ENCODE data around the gene ACCS.
A peak's percentile ranks its signal among the peaks of the same experiment; 100 is the strongest.

The ACCS gene

DNA sequence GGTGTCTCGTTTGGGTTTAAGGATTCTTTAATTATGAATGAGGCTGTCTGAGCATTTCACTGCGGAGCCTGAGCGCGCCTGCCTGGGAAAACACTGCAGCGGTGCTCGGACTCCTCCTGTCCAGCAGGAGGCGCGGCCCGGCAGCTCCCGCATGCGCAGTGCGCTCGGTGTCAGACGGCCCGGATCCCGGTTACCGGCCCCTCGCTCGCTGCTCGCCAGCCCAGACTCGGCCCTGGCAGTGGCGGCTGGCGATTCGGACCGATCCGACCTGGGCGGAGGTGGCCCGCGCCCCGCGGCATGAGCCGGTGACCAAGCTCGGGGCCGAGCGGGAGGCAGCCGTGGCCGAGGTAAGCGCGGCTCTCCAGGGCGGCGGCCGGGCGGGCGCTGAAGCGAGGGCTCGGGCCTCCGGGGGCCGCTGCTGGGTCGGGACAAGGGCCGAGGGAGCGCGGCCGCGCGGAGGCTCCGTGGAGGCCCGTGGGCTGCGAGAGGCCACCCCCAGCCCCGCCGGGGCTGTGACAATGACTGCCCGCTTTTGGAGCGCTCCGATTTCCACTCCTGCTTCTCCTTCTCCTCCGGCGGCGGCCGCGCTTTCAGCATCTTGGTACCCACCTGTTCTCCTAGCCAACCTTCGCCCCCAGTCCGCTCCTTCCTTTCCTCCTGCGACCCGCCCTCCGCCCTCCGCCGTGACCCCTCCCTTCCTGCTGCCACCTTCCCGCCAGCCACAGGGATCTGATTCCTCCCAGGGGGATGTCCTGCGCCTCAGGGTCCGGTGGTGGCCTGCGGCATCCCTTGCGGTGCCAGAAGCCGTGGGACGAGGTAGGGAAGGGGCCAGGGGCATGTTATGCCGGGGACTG, 29.7 kb downstream of the ACCS start, which contains the start of gene EXT2:
EXT2 (plus strand) TSS at position 173 of the 854 bp plus-strand sequence. CDS start 12,035 bp downstream, outside the sequence.
- Mint-ChIP-seq H3K4me1 (peaks cover 42% of the 10 kb centered on the region), H3K27ac (peak within 1 kb of the TSS; percentile 30 to 85), H3K9me3 (no peaks in the 10 kb centered on the region), H3K27me3 (no peaks in the 10 kb centered on the region), H3K4me3 (peak within 1 kb of the TSS; percentile 85 to 90)
- DNase-seq (peak; percentile 85), ATAC-seq (peak; percentile 92)

DNA sequence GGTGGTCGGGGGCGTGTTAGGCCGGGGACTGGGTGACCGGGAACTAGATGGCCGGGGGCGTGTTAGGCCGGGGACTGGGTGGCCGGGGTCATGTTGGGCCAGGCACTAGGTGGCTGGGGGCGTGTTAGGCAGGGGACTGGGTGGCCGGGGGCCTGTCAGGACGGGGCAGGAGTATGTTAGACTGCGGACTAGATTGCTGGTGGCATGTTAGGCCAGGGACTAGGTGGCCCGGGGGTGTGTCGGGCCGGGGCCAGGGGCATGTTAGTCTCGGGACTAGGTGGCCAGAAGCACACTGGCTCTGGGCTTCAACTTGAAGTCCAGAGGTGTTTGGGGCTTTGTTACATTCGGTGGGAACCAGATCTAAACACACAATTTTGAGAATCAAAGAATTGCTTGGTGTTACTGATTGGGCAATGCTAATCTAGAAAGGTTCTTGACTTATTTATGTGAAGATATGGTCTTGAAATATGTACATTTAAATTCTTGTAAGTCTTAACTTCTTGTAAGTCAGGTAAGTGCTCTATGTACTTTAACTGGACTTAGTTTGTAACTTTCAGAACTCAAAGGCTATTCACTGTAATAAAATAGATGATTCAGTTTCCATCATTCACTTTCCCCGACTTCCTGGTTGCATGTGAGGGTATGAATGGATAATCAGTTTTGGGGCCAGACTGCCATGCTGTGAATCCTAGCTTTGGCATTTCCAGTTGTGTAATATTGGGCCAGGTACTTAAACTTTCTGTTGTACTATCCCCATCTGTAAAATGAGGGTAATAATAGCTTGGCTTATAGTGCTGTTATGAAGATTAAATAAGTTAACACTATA, 30.5 kb downstream of the ACCS start:
- Mint-ChIP-seq H3K27ac (peak overlapping the region in 1 of 2 donors; percentile 23), H3K4me3 (peak overlapping the region; percentile 85 to 90), H3K27me3 (no peaks in the 10 kb centered on the region), H3K9me3 (no peaks in the 10 kb centered on the region), H3K4me1 (peaks cover 47% of the 10 kb centered on the region)
- ATAC-seq (peak; percentile 61), DNase-seq (peak in 1 of 2 donors; percentile 18)

DNA sequence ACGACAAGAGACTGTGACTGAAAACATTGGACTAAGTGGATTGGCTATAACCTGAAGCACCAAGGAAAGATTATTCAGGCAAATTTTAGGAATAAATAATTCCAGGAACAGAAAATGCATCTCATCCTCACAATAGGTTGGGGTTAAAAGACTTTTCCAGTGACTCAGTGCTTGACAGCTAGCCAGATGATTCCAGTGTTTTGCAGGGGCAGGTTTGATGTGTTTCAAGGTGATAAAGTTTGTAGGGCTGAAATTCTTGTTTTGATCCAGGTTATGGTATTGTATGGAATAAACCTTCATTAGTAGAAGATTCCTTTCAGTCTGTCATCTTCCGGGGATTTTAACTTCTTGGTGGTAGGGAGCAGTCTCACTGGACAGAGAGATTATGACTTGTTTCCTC, 31.8 kb downstream of the ACCS start:
- Mint-ChIP-seq H3K27ac (no peak overlapping the region), H3K4me3 (no peak overlapping the region), H3K4me1 (peaks cover 55% of the 10 kb centered on the region), H3K27me3 (no peaks in the 10 kb centered on the region), H3K9me3 (no peaks in the 10 kb centered on the region)
- ATAC-seq: no peak
- no peak for DNase-seq

- Mint-ChIP-seq H3K27ac (no peak overlapping the region), H3K4me1 (peaks cover 47% of the 10 kb centered on the region), H3K27me3 (no peaks in the 10 kb centered on the region), H3K4me3 (no peak overlapping the region), H3K9me3 (no peaks in the 10 kb centered on the region)
- no peak for ATAC-seq
- DNase-seq: no peak
These were observed 35.0 kb downstream of the ACCS start for GRCh38 chr11:44101098-44101497.

GRCh38 chr11:44104481-44105294, 38.6 kb downstream of the ACCS start:
- ATAC-seq (peak; percentile 77), DNase-seq (no peak)
- Mint-ChIP-seq H3K27me3 (no peaks in the 10 kb centered on the region), H3K4me3 (peak overlapping the region in 1 of 2 donors; percentile 15), H3K4me1 (peaks cover 28% of the 10 kb centered on the region), H3K27ac (no peak overlapping the region), H3K9me3 (no peaks in the 10 kb centered on the region)

GRCh38 chr11:44108260-44108659, 42.2 kb downstream of the ACCS start:
- Mint-ChIP-seq H3K27me3 (no peaks in the 10 kb centered on the region), H3K4me1 (peaks cover 21% of the 10 kb centered on the region), H3K4me3 (no peak overlapping the region), H3K27ac (peak overlapping the region in 1 of 2 donors; percentile 79), H3K9me3 (no peaks in the 10 kb centered on the region)
- ATAC-seq (no peak), DNase-seq (no peak)

- no peaks in the 10 kb centered on the region for H3K27me3 Mint-ChIP-seq
- H3K9me3 Mint-ChIP-seq: no peaks in the 10 kb centered on the region
- peak; percentile 83 for ATAC-seq
- peaks cover 16% of the 10 kb centered on the region for H3K4me1 Mint-ChIP-seq
- DNase-seq: peak; percentile 37 to 62
- no peak overlapping the region for H3K4me3 Mint-ChIP-seq
- no peak overlapping the region for H3K27ac Mint-ChIP-seq
These were observed 44.2 kb downstream of the ACCS start for GRCh38 chr11:44110231-44110679.

GRCh38 chr11:44112091-44112821, 46.2 kb downstream of the ACCS start:
- DNase-seq (peak in 1 of 2 donors; percentile 19), ATAC-seq (peak; percentile 44)
- no peaks in the 10 kb centered on the region for H3K9me3 Mint-ChIP-seq
- peak overlapping the region in 1 of 2 donors; percentile 22 for H3K27ac Mint-ChIP-seq
- H3K4me3 Mint-ChIP-seq: no peak overlapping the region
- H3K27me3 Mint-ChIP-seq: no peaks in the 10 kb centered on the region
- peaks cover 16% of the 10 kb centered on the region for H3K4me1 Mint-ChIP-seq

DNA sequence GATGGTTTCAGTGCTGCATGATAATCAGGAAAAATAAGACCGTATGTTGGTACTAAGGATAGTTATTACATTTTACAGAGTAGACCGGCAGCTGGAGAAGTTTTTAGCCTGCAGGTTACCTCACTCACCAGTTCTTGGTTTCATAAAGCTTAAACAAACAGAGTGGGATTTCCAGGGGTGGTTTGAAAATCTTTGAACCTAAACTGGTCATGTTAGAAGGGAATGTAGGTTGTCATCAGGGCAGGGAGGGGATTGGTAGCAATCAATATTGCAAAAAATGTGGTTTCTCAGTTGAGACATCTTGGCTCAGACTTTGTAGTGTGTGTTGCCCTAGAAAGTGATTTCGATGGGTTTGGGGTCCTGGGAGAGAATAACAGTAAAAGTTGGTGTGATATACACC, 46.9 kb downstream of the ACCS start:
- Mint-ChIP-seq H3K9me3 (no peaks in the 10 kb centered on the region), H3K4me3 (no peak overlapping the region), H3K4me1 (peaks cover 16% of the 10 kb centered on the region), H3K27me3 (no peaks in the 10 kb centered on the region), H3K27ac (peak overlapping the region in 1 of 2 donors; percentile 40)
- peak; percentile 85 for ATAC-seq
- DNase-seq: no peak

- DNase-seq (no peak), ATAC-seq (no peak)
- Mint-ChIP-seq H3K27ac (no peak overlapping the region), H3K9me3 (no peaks in the 10 kb centered on the region), H3K4me3 (no peak overlapping the region), H3K4me1 (peaks cover 16% of the 10 kb centered on the region), H3K27me3 (no peaks in the 10 kb centered on the region)
These were observed 47.5 kb downstream of the ACCS start for GRCh38 chr11:44113572-44113971.

DNA sequence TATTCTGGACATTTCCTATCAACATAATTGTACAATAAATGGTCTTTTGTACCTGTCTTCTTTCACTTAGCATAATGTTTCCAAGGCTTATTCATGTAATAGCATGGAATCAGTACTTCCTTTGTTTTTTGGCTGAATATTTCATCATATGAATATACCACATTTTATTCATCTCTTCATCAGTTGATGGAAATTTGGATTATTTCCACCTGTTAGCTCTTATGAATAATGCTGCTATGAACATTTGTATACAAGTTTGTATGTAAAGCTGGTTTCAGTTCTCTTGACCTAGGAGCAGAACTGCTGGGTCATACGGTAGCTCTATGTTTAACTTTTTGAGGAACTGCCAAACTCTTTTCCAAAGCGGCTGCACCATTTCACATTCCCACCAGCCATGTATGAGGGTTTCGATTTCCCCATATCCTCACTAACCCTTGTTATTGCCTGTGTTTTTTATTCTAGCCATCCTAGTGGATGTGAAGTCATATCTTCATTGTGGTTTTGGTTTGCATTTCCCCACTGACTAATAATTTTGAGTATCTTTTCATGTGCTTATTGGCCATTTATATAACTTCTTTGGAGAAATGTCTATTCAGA, 50.3 kb downstream of the ACCS start:
- ATAC-seq (no peak), DNase-seq (no peak)
- Mint-ChIP-seq H3K4me1 (peaks cover 8% of the 10 kb centered on the region), H3K4me3 (no peak overlapping the region), H3K27ac (no peak overlapping the region), H3K27me3 (no peaks in the 10 kb centered on the region), H3K9me3 (no peaks in the 10 kb centered on the region)

- no peak for ATAC-seq
- DNase-seq: no peak
- Mint-ChIP-seq H3K9me3 (no peaks in the 10 kb centered on the region), H3K27me3 (no peaks in the 10 kb centered on the region), H3K27ac (no peak overlapping the region), H3K4me1 (no peaks in the 10 kb centered on the region), H3K4me3 (no peak overlapping the region)
These were observed 54.1 kb downstream of the ACCS start for GRCh38 chr11:44120169-44120568.

DNA sequence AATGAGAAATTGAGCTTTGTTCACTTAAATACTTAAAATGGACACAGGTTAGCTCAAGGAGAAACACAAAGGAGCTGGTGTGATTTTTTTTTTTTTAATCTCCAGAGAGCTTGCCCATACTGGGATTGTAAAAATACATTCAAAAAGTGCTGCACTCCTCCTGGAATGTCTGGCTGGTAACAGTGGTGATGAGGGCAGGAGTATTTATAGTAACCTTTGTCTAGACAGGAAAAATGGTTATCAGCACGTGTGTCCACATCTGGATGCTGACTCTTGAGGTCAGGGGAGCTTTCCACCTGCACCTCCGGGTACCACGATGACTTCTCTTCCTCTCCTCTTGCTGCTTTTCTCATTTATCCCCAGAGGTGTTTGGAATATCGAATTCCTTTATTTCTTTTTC, 59.5 kb downstream of the ACCS start:
- Mint-ChIP-seq H3K9me3 (no peaks in the 10 kb centered on the region), H3K27ac (no peak overlapping the region), H3K4me3 (no peak overlapping the region), H3K27me3 (no peaks in the 10 kb centered on the region), H3K4me1 (no peaks in the 10 kb centered on the region)
- no peak for DNase-seq
- ATAC-seq: no peak

- DNase-seq (no peak), ATAC-seq (no peak)
- Mint-ChIP-seq H3K9me3 (no peaks in the 10 kb centered on the region), H3K27ac (no peak overlapping the region), H3K4me3 (no peak overlapping the region), H3K27me3 (no peaks in the 10 kb centered on the region), H3K4me1 (no peaks in the 10 kb centered on the region)
These were observed 60.2 kb downstream of the ACCS start for GRCh38 chr11:44126304-44126703.
